Endometrial microvascular endothelial cells (primary cell): Measurements from ENCODE around the gene ZNF280D. TPM values are rescaled to one million over a fixed set of nuclear protein-coding genes. Genes with fewer than 3 reads are reported as not detected.

ENCODE experiments used
- in situ Hi-C: cut with HindIII; loops from 2 replicates; pipeline ENCODE4 v1.10.0; 2017; ENCODE audit warnings: low sequenced_read_pairs, low pct_unique_long_range_greater_than_20kb; ENCODE audit errors: inconsistent ontology term
- total RNA-seq: library from RNA; depleted of rRNA; stranded (reverse); fragments of >200 nt; gene quantifications from one replicate; pipeline ENCODE4 v1.2.3, GENCODE V29; 2015; ENCODE audit errors: inconsistent ontology term

Gene ZNF280D
- total RNA-seq, 1 donor from 2014 or later: 11.3 TPM

GRCh38 chr15:56587686-56588085 is 145.6 kb downstream of the ZNF280D start:
- in situ Hi-C loops: no loop called here

GRCh38 chr15:56586206-56586605 is 147.1 kb downstream of the ZNF280D start:
- in situ Hi-C loops: no loop called here

DNA sequence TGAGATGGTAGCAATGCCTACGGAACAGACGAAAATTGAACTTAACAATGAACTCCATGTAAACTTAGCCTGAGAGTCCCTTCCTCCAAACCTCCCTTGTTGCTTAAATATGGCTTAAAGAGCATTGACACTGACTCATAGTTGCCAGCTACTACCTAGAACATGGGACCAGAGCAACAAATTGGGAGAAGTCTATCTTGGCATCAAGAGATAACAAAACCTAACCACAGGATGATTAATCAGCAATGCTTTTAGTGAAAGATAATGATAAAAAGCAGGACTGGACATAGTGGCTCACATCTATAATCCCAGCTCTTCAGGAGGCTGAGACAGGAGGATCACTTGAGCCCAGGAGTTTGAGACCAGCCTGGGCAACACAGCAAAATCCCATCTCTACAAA is 150.5 kb downstream of the ZNF280D start:
- in situ Hi-C loops: no loop called here

Other genes with a start within 250 kb of the ZNF280D start
- gene TCF12, start 185.1 kb upstream of the ZNF280D start, total RNA-seq: 40.4 TPM